ENCODE data around the gene CCDC197.

DNA sequence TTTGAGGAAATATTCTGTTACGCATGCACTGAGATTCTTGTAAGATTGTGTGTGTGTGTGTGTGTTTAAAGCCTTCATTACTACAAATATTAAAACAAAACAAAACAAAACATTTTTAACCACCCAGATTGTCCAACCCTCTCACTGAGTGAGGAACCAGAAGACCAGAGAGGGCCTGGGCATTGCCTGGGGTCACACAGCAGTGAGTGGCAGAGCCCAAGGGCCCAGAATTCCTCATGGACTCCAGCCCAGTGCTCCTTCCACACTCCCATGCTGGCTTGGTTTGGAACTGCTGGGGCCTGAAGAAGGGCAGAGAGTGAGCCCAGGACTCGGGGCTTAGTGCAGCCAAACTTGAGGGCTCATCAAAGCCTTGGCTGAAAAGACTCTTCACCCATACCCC lies 27.4 kb downstream of the CCDC197 start:
- no peak for TF ChIP-seq EP300 (IDR thresholded peaks at IDR 0.05)
- no peak for TF ChIP-seq POLR2AphosphoS5 (IDR thresholded peaks at IDR 0.05)
- no peak for TF ChIP-seq POLR2A (IDR thresholded peaks at IDR 0.05)

Data from stomach (tissue), 4 donors.